ACHN (cell line): ENCODE data around the gene TMEM97.
"Not testable (repeated sequence)": the region's sequence is repeated elsewhere in the genome, so short reads cannot be mapped to it uniquely, and the experiment has no call there.

Source experiments
- DNase-seq: peaks from one replicate; pipeline ENCODE4 v3.0.0-alpha.2; 2015
- in situ Hi-C: cut with HindIII; loops from 2 replicates; pipeline ENCODE4 v1.10.0; 2017; ENCODE audit warnings: low sequenced_read_pairs, low pct_ligation_motif_present, low pct_unique_long_range_greater_than_20kb

The TMEM97 gene

GRCh38 chr17:28318759-28319597 lies at the start of gene TMEM97:
TMEM97 (plus strand) TSS chr17:28319200; CDS start chr17:28319240, 40 bp downstream.
- DNase-seq, result peak; percentile 98
- in situ Hi-C loops, result no loop called here

GRCh38 chr17:28270055-28270454 lies 48.9 kb upstream of the TMEM97 start:
- no peak for DNase-seq
- in situ Hi-C loops, result no loop called here

- no peak for DNase-seq
- in situ Hi-C loops, result no loop called here
These were observed 48.1 kb upstream of the TMEM97 start for GRCh38 chr17:28270926-28271325.

DNA sequence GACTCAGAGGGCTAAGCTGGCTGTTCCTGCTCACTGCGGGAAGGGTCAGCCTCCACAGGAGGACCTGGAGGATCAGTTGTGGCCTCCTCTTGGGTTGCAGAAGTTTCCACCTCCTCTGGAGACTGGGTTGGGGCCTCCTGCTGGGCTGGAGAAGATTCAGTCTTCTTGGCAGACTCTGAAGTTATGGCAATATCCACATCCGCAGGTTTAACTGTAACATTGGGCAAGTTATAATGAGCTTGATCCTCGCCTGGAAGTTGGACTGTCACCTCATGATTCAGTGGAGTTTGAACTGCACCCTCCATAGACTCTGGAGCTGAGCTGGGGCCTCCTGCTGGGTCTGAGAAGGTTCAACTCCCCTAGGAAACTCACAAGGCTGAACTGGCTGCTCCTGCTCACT lies 47.6 kb upstream of the TMEM97 start:
- no peak for DNase-seq
- in situ Hi-C loops, result no loop called here

DNA sequence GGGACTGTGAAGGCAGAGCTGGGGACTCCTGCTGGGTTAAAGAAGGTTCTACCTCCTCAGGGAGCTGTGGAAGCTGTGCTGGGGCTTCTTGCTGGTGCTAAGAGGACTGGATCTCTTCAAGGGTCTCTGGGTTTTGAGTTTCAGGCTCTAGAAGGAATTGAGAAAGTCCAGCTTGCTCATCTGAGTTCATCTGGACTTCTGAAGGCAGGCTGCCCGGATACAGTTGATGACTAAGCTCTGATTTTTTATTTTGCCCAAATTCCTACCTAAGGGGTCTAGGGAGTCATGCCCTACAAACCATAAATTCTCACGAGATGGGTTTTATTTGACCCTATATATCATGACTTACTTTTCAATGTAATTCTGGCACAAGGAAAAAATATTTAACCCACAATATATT lies 46.8 kb upstream of the TMEM97 start:
- no peak for DNase-seq
- in situ Hi-C loops, result no loop called here

GRCh38 chr17:28273341-28273740 lies 45.7 kb upstream of the TMEM97 start:
- in situ Hi-C loops, result not testable (repeated sequence)

DNA sequence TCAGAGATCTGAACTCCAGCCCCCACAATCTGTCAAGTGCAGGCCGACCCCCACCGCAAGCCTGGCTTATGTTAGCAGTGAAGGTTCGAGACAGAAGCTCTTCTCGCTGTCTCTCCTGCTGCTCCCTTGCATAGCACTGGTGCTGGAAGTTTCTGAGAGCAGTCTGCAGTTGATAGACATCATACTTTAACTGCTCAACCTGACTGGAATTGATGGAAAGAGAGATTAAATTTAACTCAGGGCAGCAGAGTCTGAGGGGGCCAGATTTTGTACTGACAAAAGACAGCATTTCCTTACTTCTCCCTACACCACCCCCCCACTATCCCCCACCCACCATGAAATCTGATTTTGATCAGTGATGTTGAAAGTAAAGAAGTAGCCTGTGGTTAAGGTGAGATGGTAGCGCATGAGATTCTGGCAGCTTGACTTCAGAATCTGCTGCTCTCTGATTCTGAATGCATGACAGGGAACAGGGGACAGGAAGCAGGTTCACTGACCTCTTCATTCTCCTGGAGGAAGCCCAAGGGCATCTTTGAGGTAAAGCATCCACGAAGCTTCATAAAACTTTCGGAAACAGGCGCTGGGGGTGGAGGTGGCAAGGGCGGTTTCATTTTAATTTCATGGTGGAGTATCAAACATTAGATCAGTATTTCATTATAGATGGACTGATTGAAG lies 44.3 kb upstream of the TMEM97 start:
- in situ Hi-C loops, result no loop called here
- DNase-seq, result no peak

More at GRCh38 chr17:28273341-28273740, 45.7 kb upstream of the TMEM97 start:
- DNase-seq, result not testable (repeated sequence)

DNA sequence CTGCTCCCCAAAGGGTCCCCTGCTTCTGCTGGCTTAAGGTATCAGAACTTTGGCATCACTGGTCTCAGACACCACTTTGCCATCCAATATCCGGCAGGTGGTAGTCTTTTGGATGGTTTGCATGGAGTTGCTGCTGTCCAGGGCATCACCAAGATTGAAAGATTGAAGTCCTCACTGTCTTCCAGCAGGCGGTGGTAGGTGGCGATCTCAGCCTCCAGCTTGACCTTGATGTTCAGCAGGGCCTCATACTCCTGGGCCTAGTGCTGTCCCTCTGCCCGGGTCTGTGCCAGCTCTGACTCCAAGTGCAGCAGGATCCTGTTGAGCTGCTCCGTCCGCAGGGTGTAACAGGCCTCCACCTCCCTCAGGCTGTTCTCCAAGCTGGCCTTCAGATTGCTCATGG lies 43.0 kb upstream of the TMEM97 start:
- no peak for DNase-seq
- in situ Hi-C loops, result no loop called here

- in situ Hi-C loops, result no loop called here
- DNase-seq, result no peak
These were observed 39.6 kb upstream of the TMEM97 start for GRCh38 chr17:28279411-28279810.

- in situ Hi-C loops, result no loop called here
- DNase-seq, result no peak
These were observed 38.2 kb upstream of the TMEM97 start for GRCh38 chr17:28280826-28281225.

GRCh38 chr17:28282596-28282995 lies 36.4 kb upstream of the TMEM97 start:
- in situ Hi-C loops, result no loop called here
- peak; percentile 87 for DNase-seq

DNA sequence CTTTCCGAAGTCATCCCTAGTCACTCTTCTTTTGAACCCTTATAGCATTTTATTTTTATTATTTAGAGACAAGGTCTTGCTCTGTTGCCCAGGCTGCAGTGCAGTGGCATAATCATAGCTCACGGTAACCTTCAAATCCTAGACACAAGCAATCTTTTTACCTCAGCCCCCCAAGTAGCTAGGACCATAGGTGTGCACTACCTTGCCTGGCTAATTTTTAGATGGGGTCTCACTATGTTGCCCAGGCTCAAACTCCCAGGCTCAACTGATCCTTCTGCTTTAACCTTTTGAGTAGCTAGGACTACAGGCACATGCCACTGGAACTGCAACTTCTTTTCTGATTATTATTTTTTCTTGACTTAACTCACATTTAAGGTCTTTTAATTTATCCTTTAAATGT lies 33.0 kb upstream of the TMEM97 start:
- DNase-seq, result no peak
- in situ Hi-C loops, result no loop called here

DNA sequence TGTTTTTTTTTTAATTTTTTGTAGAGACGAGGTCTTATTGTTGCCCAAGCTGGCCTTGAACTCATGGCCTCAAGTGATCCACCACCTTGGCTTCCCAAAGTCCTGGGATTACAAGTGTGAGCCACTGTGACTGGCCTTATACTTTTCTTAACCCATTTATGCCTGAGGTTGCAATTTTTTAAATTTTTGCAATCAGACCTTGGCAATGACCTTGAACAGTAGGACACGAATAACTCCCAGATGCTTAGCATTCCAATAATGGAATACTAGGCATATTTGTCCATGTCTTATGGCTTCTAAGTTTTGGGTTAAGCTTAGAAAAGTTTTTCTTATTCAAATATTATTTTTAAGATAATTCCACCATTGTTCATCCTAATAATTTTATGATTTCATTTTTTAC lies 28.3 kb upstream of the TMEM97 start:
- DNase-seq, result no peak
- in situ Hi-C loops, result no loop called here

GRCh38 chr17:28291780-28292330 lies 27.1 kb upstream of the TMEM97 start:
- DNase-seq, result no peak
- in situ Hi-C loops, result no loop called here

GRCh38 chr17:28292878-28293277 lies 26.1 kb upstream of the TMEM97 start:
- DNase-seq, in situ Hi-C loops: not testable (repeated sequence)

DNA sequence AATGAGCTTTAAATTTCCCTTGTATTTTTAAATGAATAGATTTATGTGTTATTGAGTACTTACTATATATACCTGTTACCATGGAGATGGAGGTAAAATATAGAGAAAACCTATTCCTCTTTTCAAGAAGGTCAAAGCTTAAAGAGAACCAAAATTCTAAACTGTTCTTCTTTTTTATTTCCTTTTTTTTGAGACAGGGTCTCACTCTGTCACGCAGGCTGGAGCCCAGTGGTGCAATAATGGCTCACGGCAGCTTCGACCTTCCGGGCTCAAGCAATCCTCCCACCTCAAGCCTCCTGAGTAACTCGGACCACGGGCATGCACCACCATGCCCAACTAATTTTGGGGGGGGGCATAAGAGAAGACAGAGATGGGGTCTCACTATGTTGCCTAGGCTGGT lies 25.0 kb upstream of the TMEM97 start:
- in situ Hi-C loops, result no loop called here
- DNase-seq, result no peak

- in situ Hi-C loops, result no loop called here
- DNase-seq, result no peak
These were observed 23.1 kb upstream of the TMEM97 start for GRCh38 chr17:28295677-28296578.

GRCh38 chr17:28298449-28298848 lies 20.6 kb upstream of the TMEM97 start:
- in situ Hi-C loops, result no loop called here
- no peak for DNase-seq

DNA sequence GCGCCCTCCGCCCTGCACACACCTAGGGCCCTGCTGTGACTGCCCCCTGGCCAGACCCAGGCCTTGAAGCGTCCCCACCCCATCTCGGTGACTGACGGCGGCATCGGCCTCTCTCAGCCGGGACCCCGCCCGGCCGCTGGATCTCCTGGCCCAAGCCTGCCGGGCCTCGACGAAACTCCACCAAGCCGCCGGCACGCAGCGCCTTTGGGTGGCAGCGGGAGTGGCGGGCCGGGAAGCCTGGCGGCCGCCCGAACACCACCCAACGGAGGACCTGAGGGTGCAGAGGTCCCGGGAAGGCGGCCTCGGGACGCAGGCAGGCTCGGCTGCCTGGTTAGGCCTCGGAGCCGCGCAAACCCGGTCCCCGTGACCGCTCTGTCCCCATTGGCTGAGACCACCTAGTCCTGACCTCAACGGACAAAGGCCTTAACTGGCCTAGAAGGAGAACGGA lies 12.0 kb upstream of the TMEM97 start:
- DNase-seq, result no peak
- in situ Hi-C loops, result no loop called here
